SU-DHL-6 (cell line): ENCODE data around the gene CREB5.

Experiments used
- H2AFZ ChIP-seq: fragments of 200-600 bp; sonication (generic); 2 replicates; pipeline ENCODE4 v1.6.1; 2014; ENCODE audit warnings: low read depth, mild to moderate bottlenecking, moderate library complexity, mixed read lengths, antibody characterized with exemption, low read length; ENCODE audit not compliant: severe bottlenecking
- H3F3A ChIP-seq: fragments of 200-600 bp; shearing (Covaris generic); 2 replicates; pipeline ENCODE4 v1.6.0; 2016; ENCODE audit warnings: antibody characterized with exemption, mild to moderate bottlenecking; ENCODE audit not compliant: insufficient read depth
- H3K27ac ChIP-seq: fragments of 200-600 bp; sonication (generic); 2 replicates; pipeline ENCODE4 v1.5.1; 2016; ENCODE audit warnings: low read depth, mild to moderate bottlenecking, low read length, moderate library complexity, mixed read lengths
- H3K27me3 ChIP-seq: fragments of 200-600 bp; sonication (generic), shearing (Covaris generic); 2 replicates; pipeline ENCODE4 v1.6.0; 2014; ENCODE audit warnings: mild to moderate bottlenecking, low read length
- H3K36me3 ChIP-seq: fragments of 200-600 bp; sonication (generic); 2 replicates; pipeline ENCODE4 v1.6.1; 2014; ENCODE audit warnings: mild to moderate bottlenecking, low read length, mixed read lengths
- H3K4me2 ChIP-seq: fragments of 300-600, 200-600 bp; shearing (Covaris generic), sonication (generic); 2 replicates; pipeline ENCODE4 v1.6.0; 2014; ENCODE audit warnings: low read length, low read depth, mild to moderate bottlenecking; ENCODE audit not compliant: poor library complexity, severe bottlenecking
- H3K4me3 ChIP-seq: fragments of 200-600 bp; sonication (generic); 2 replicates; pipeline ENCODE4 v1.5.1; 2014; ENCODE audit warnings: antibody characterized with exemption, low read length, mild to moderate bottlenecking, mixed read lengths; ENCODE audit not compliant: insufficient read depth, poor library complexity, severe bottlenecking
- H3K79me2 ChIP-seq: fragments of 200-600 bp; sonication (generic); 2 replicates; pipeline ENCODE4 v1.6.1; 2014; ENCODE audit warnings: mild to moderate bottlenecking, low read length, moderate library complexity; ENCODE audit not compliant: insufficient read depth
- H3K9ac ChIP-seq: fragments of 200-600 bp; sonication (generic); 2 replicates; pipeline ENCODE4 v1.7.0; 2014; ENCODE audit warnings: mild to moderate bottlenecking, low read length
- H3K9me2 ChIP-seq: fragments of 200-600 bp; sonication (generic); replicated peaks from 2 replicates; pipeline ENCODE4 v1.6.1; 2014; ENCODE audit warnings: low read length; ENCODE audit not compliant: insufficient read depth
- H3K9me3 ChIP-seq: fragments of 200-600 bp; sonication (generic); 2 replicates; pipeline ENCODE4 v1.6.1; 2014; ENCODE audit warnings: low read length, mixed read lengths; ENCODE audit not compliant: insufficient read depth
- H4K20me1 ChIP-seq: fragments of 200-600 bp; sonication (generic); 2 replicates; pipeline ENCODE4 v1.6.1; 2014; ENCODE audit warnings: low read depth, mild to moderate bottlenecking, antibody characterized with exemption, low read length, moderate library complexity, mixed read lengths
- EZH2phosphoT487 ChIP-seq: fragments of 200-600 bp; sonication (generic), shearing (Covaris generic); conservative IDR thresholded peaks from 2 replicates; pipeline ENCODE4 v1.6.1; 2018; ENCODE audit warnings: mild to moderate bottlenecking, antibody characterized with exemption, low read length, moderate library complexity, mixed read lengths
- TF ChIP-seq, protein P1 (sequence below): fragments of 200-600 bp; sonication (generic); IDR thresholded peaks from one replicate; pipeline ENCODE4 v1.5.1; 2017; ENCODE audit warnings: antibody characterized with exemption, mild to moderate bottlenecking, low read length, moderate library complexity; ENCODE audit not compliant: insufficient read depth, poor library complexity, severe bottlenecking

The CREB5 gene

DNA sequence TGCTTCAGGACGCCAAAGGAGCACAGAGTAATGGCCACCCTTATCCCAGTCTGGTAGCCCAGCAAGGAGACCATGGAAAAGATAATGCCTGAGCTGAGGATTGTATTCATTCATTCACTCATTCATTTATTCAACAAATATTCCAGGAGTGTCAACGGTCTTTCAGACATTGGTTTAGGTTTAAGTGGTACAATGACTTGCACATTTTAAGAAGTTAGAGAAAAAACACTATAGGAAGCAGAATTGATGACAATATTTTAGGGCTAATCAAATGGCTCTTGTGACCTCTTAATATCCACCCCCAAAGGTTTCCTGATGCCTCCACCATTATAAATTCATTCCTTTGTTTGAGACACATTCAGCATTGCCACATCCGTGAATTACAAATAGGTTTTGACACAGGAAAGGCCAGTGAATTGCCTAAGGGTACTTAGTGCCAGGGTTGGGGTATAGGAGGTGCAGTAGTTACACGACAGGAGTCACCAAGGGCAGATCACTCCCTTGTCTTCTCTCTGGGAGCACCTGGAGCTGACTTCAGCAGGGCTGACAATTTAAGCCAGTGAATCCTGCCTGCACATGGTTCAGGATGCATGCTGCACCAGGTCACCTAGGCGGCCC lies 269.5 kb downstream of the CREB5 start:
- Histone ChIP-seq H3K4me2 (no peak overlapping the region), H4K20me1 (no peaks in the 10 kb centered on the region), H2AFZ (no peak overlapping the region), H3K27ac (no peak overlapping the region), H3F3A (peaks cover 13% of the 10 kb centered on the region), H3K27me3 (no peaks in the 10 kb centered on the region), H3K9me3 (no peaks in the 10 kb centered on the region), H3K9ac (no peak overlapping the region), H3K36me3 (no peaks in the 10 kb centered on the region), H3K79me2 (no peaks in the 10 kb centered on the region), H3K4me3 (no peak overlapping the region), H3K9me2 (no peaks in the 10 kb centered on the region)
- no peak for TF ChIP-seq EZH2phosphoT487
- TF ChIP-seq, protein P1, sequence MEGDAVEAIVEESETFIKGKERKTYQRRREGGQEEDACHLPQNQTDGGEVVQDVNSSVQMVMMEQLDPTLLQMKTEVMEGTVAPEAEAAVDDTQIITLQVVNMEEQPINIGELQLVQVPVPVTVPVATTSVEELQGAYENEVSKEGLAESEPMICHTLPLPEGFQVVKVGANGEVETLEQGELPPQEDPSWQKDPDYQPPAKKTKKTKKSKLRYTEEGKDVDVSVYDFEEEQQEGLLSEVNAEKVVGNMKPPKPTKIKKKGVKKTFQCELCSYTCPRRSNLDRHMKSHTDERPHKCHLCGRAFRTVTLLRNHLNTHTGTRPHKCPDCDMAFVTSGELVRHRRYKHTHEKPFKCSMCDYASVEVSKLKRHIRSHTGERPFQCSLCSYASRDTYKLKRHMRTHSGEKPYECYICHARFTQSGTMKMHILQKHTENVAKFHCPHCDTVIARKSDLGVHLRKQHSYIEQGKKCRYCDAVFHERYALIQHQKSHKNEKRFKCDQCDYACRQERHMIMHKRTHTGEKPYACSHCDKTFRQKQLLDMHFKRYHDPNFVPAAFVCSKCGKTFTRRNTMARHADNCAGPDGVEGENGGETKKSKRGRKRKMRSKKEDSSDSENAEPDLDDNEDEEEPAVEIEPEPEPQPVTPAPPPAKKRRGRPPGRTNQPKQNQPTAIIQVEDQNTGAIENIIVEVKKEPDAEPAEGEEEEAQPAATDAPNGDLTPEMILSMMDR = no peak

DNA sequence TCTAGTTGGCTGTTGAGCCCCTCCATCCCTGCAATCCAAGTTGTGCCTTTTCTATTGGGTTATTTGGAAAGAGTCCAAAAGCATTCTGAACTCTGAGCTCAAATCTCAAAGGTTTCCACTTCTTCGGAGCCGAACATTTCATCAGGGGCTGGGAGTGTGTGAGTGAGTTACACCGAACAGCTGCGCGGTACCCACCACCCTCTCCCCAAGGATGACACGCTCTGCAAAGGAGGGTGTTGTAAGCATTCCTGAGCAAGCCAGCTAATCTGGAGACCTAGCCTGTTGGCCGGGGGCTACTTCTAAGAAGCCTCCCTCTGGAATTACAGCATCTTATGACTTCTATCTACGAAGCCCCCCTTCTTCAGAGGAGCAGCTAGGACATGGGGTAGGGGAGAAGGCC lies 270.5 kb downstream of the CREB5 start:
- H3K79me2 ChIP-seq = peaks cover 8% of the 10 kb centered on the region; the same call in 1 of the 2 replicates
- H3K9me2 ChIP-seq = no peaks in the 10 kb centered on the region
- no peak overlapping the region for H3K27ac ChIP-seq
- H3F3A ChIP-seq = peaks cover 21% of the 10 kb centered on the region
- H3K4me2 ChIP-seq = no peak overlapping the region
- H2AFZ ChIP-seq = no peak overlapping the region
- H3K4me3 ChIP-seq = no peak overlapping the region
- H3K27me3 ChIP-seq = no peaks in the 10 kb centered on the region
- H3K9ac ChIP-seq = no peak overlapping the region
- no peaks in the 10 kb centered on the region for H3K9me3 ChIP-seq
- no peaks in the 10 kb centered on the region for H3K36me3 ChIP-seq
- no peak for TF ChIP-seq EZH2phosphoT487
- TF ChIP-seq, protein P1 = no peak
- no peaks in the 10 kb centered on the region for H4K20me1 ChIP-seq

DNA sequence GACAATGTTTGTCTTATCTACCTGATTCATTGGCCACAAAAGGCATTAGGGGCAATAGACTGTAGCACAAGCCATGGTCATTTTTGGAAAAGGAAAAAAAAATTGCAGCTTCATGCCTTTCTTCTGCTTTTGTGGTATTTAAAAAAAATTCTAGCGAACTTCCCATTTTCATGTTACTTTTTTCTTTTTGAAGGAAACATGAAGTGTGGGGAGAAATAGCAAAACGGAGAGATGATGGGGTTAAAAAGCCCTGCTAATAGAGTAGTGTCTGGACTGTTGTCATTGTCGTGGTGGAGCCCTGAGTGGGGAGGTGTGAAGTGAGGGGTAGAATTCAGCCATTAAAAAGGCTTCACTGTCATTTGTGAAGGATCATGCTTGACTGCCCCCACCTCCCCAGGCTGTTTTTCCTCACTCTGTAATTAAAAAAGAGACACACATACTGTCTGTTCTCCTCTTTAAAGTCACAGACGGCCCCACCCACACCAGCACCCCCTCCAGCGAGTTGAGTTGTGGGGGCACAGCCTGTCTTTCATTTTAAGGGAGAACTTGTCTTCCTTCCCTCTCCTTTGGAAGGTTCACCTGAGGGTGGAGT lies 272.4 kb downstream of the CREB5 start:
- H3K9me3 ChIP-seq = no peaks in the 10 kb centered on the region
- no peaks in the 10 kb centered on the region for H4K20me1 ChIP-seq
- peak overlapping the region; percentile 6 for H3K4me3 ChIP-seq
- TF ChIP-seq, protein P1 = no peak
- no peak for TF ChIP-seq EZH2phosphoT487
- peak overlapping the region; percentile 74 for H3K27ac ChIP-seq
- peaks cover 21% of the 10 kb centered on the region for H3F3A ChIP-seq
- H3K27me3 ChIP-seq = no peaks in the 10 kb centered on the region
- peak overlapping the region; percentile 37 for H3K9ac ChIP-seq
- peak overlapping the region; percentile 42 for H3K4me2 ChIP-seq
- H3K79me2 ChIP-seq = peaks cover 14% of the 10 kb centered on the region
- no peaks in the 10 kb centered on the region for H3K9me2 ChIP-seq
- H3K36me3 ChIP-seq = no peaks in the 10 kb centered on the region
- H2AFZ ChIP-seq = no peak overlapping the region
